Measurements from ENCODE around the gene HEPACAM.

Gene HEPACAM

DNA sequence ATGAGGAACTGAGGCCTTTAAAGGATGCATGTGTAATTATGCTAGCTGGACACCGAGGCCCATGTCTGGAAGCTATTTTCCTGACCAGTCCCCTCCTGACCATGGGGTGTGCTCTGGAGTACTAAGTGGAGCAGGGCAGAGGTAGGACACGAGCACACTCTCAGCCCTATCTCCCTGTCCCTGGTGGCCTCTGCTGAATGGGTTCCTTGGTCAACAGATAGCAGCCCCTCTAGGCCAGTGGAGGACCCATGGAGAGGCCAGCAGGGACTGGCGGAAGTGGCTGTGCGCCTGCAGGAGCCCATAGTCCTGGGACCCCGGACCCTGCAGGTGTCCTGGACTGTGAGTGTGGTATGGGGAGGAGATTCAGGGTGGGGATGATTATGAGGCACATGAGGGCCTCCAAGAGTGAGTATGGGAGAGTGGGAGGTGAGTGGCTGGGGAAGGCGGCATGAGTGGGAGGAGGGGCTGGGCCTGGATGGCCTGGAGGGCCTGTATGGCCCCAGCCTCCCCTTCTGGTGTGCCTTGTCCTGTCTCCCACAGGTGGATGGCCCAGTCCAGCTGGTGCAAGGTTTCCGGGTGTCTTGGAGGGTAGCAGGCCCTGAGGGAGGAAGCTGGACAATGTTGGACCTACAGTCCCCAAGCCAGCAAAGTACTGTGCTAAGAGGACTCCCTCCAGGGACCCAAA is 61.1 kb downstream of the HEPACAM start:
- no peak for ATAC-seq

DNA sequence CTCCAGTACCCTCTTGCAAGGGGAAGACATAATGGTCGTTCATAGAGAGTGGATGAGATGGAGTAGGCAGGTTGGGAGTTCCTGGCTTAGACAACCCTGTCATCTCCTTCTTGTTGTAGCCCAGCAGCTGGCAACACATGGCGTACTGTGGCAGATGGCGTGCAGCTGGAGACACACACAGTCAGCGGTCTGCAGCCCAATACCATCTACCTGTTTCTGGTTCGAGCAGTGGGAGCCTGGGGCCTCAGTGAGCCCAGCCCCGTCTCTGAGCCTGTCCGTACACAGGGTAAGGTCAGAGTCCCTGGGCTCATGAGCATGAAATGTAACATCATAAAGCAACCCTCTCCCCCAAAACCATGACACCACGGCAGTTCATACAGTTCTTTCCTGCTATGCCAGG is 61.9 kb downstream of the HEPACAM start:
- TF ChIP-seq ZNF8 (CRISPR knock-in tag; IDR thresholded peaks at IDR 0.05) (no peak), TOX (CRISPR knock-in tag; IDR thresholded peaks at IDR 0.05; ENCODE audit: borderline replicate concordance) (no peak), ISL1 (CRISPR knock-in tag; IDR thresholded peaks at IDR 0.05) (no peak), TCF4 (CRISPR knock-in tag; IDR thresholded peaks at IDR 0.05; ENCODE audit: borderline replicate concordance) (no peak), ZFP3 (CRISPR knock-in tag; IDR thresholded peaks at IDR 0.05) (no peak), GLIS3 (CRISPR knock-in tag; IDR thresholded peaks at IDR 0.05) (no peak), SNAI2 (CRISPR knock-in tag; IDR thresholded peaks at IDR 0.05) (no peak), ZNF565 (CRISPR knock-in tag; conservative IDR thresholded peaks at IDR 0.05; ENCODE audit: low read depth) (no peak), ARNTL (CRISPR knock-in tag; IDR thresholded peaks at IDR 0.05; ENCODE audit: borderline replicate concordance, low read depth) (no peak), ZC3H10 (CRISPR knock-in tag; IDR thresholded peaks at IDR 0.05) (no peak), ESRRG (CRISPR knock-in tag; IDR thresholded peaks at IDR 0.05) (no peak), PPARA (CRISPR knock-in tag; IDR thresholded peaks at IDR 0.05; ENCODE audit: borderline replicate concordance) (no peak), OSR1 (CRISPR knock-in tag; IDR thresholded peaks at IDR 0.05) (no peak), BACH2 (CRISPR knock-in tag; IDR thresholded peaks at IDR 0.05; ENCODE audit: borderline replicate concordance) (no peak)
- TF ChIP-seq, protein P1, sequence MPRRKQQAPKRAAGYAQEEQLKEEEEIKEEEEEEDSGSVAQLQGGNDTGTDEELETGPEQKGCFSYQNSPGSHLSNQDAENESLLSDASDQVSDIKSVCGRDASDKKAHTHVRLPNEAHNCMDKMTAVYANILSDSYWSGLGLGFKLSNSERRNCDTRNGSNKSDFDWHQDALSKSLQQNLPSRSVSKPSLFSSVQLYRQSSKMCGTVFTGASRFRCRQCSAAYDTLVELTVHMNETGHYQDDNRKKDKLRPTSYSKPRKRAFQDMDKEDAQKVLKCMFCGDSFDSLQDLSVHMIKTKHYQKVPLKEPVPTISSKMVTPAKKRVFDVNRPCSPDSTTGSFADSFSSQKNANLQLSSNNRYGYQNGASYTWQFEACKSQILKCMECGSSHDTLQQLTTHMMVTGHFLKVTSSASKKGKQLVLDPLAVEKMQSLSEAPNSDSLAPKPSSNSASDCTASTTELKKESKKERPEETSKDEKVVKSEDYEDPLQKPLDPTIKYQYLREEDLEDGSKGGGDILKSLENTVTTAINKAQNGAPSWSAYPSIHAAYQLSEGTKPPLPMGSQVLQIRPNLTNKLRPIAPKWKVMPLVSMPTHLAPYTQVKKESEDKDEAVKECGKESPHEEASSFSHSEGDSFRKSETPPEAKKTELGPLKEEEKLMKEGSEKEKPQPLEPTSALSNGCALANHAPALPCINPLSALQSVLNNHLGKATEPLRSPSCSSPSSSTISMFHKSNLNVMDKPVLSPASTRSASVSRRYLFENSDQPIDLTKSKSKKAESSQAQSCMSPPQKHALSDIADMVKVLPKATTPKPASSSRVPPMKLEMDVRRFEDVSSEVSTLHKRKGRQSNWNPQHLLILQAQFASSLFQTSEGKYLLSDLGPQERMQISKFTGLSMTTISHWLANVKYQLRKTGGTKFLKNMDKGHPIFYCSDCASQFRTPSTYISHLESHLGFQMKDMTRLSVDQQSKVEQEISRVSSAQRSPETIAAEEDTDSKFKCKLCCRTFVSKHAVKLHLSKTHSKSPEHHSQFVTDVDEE (CRISPR knock-in tag; IDR thresholded peaks at IDR 0.05): no peak
- TF ChIP-seq, protein P2, sequence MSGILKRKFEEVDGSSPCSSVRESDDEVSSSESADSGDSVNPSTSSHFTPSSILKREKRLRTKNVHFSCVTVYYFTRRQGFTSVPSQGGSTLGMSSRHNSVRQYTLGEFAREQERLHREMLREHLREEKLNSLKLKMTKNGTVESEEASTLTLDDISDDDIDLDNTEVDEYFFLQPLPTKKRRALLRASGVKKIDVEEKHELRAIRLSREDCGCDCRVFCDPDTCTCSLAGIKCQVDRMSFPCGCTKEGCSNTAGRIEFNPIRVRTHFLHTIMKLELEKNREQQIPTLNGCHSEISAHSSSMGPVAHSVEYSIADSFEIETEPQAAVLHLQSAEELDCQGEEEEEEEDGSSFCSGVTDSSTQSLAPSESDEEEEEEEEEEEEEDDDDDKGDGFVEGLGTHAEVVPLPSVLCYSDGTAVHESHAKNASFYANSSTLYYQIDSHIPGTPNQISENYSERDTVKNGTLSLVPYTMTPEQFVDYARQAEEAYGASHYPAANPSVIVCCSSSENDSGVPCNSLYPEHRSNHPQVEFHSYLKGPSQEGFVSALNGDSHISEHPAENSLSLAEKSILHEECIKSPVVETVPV (CRISPR knock-in tag; IDR thresholded peaks at IDR 0.05): no peak
- no peak for ATAC-seq

More for the DNA sequence above, 61.1 kb downstream of the HEPACAM start:
- no peak for TF ChIP-seq BACH2 (CRISPR knock-in tag; IDR thresholded peaks at IDR 0.05; ENCODE audit: borderline replicate concordance)
- TF ChIP-seq TOX (CRISPR knock-in tag; IDR thresholded peaks at IDR 0.05; ENCODE audit: borderline replicate concordance): no peak
- TF ChIP-seq, protein P3, sequence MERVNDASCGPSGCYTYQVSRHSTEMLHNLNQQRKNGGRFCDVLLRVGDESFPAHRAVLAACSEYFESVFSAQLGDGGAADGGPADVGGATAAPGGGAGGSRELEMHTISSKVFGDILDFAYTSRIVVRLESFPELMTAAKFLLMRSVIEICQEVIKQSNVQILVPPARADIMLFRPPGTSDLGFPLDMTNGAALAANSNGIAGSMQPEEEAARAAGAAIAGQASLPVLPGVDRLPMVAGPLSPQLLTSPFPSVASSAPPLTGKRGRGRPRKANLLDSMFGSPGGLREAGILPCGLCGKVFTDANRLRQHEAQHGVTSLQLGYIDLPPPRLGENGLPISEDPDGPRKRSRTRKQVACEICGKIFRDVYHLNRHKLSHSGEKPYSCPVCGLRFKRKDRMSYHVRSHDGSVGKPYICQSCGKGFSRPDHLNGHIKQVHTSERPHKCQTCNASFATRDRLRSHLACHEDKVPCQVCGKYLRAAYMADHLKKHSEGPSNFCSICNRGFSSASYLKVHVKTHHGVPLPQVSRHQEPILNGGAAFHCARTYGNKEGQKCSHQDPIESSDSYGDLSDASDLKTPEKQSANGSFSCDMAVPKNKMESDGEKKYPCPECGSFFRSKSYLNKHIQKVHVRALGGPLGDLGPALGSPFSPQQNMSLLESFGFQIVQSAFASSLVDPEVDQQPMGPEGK (CRISPR knock-in tag; IDR thresholded peaks at IDR 0.05; ENCODE audit: borderline replicate concordance): no peak
- TF ChIP-seq ZC3H10 (CRISPR knock-in tag; IDR thresholded peaks at IDR 0.05): no peak
- no peak for TF ChIP-seq CSDC2 (CRISPR knock-in tag; IDR thresholded peaks at IDR 0.05)
- TF ChIP-seq ZFP30 (CRISPR knock-in tag; IDR thresholded peaks at IDR 0.05): no peak
- TF ChIP-seq, protein P1 (CRISPR knock-in tag; IDR thresholded peaks at IDR 0.05): no peak
- TF ChIP-seq, protein P2 (CRISPR knock-in tag; IDR thresholded peaks at IDR 0.05): no peak
